Measurements from ENCODE around the gene ACAT2.

- TF ChIP-seq REST (IDR thresholded peaks at IDR 0.05; ENCODE audit: low read depth) (no peak), TAF1 (IDR thresholded peaks at IDR 0.05; ENCODE audit: low read depth) (no peak), CREB1 (IDR thresholded peaks at IDR 0.05; ENCODE audit: low read depth) (no peak), USF1 (IDR thresholded peaks at IDR 0.05) (no peak), EP300 (IDR thresholded peaks at IDR 0.05; ENCODE audit: borderline replicate concordance) (no peak)
These were observed 43.2 kb upstream of the ACAT2 start for GRCh38 chr6:159718634-159719033.

All from Ishikawa (cell line).